ES-I3 (cell line): ENCODE results near the gene UCHL3.

Source experiments
- H3K36me3 ChIP-seq: 2 replicates; pipeline ENCODE4 v1.6.1; 2013; ENCODE audit warnings: mild to moderate bottlenecking, low read length, control low read depth, moderate library complexity; ENCODE audit not compliant: insufficient read depth
- H3K4me1 ChIP-seq: 2 replicates; pipeline ENCODE4 v1.6.1; 2013; ENCODE audit warnings: mild to moderate bottlenecking, control low read depth, low read length; ENCODE audit not compliant: insufficient read depth
- H3K9ac ChIP-seq: 2 replicates; pipeline ENCODE4 v1.6.1; 2013; ENCODE audit warnings: low read depth, mild to moderate bottlenecking, low read length, moderate library complexity
- H3K9me3 ChIP-seq: 2 replicates; pipeline ENCODE4 v1.6.1; 2013; ENCODE audit warnings: mild to moderate bottlenecking, low read length, moderate library complexity; ENCODE audit not compliant: control insufficient read depth, insufficient read depth

The UCHL3 gene

GRCh38 chr13:75569576-75569975, 20.0 kb downstream of the UCHL3 start:
- Histone ChIP-seq H3K9ac (no peak overlapping the region), H3K4me1 (no peaks in the 10 kb centered on the region), H3K9me3 (no peaks in the 10 kb centered on the region), H3K36me3 (no peaks in the 10 kb centered on the region)

GRCh38 chr13:75579529-75579928, 29.9 kb downstream of the UCHL3 start:
- Histone ChIP-seq H3K36me3 (no peaks in the 10 kb centered on the region), H3K4me1 (no peaks in the 10 kb centered on the region), H3K9ac (no peak overlapping the region), H3K9me3 (no peaks in the 10 kb centered on the region)

- no peaks in the 10 kb centered on the region for H3K9me3 ChIP-seq
- no peaks in the 10 kb centered on the region for H3K4me1 ChIP-seq
- H3K36me3 ChIP-seq, result no peaks in the 10 kb centered on the region
- no peak overlapping the region for H3K9ac ChIP-seq
Measured at GRCh38 chr13:75581874-75582640, 32.5 kb downstream of the UCHL3 start.

- no peaks in the 10 kb centered on the region for H3K9me3 ChIP-seq
- no peaks in the 10 kb centered on the region for H3K36me3 ChIP-seq
Measured at GRCh38 chr13:75583091-75583490, 33.5 kb downstream of the UCHL3 start.

GRCh38 chr13:75585153-75585552, 35.6 kb downstream of the UCHL3 start:
- Histone ChIP-seq H3K4me1 (peaks cover 3% of the 10 kb centered on the region; the same call in 1 of the 2 replicates), H3K36me3 (no peaks in the 10 kb centered on the region), H3K9me3 (no peaks in the 10 kb centered on the region), H3K9ac (no peak overlapping the region)

More at GRCh38 chr13:75583091-75583490, 33.5 kb downstream of the UCHL3 start:
- no peak overlapping the region for H3K9ac ChIP-seq
- no peaks in the 10 kb centered on the region; the same call in 1 of the 2 replicates for H3K4me1 ChIP-seq

GRCh38 chr13:75587679-75588078, 38.1 kb downstream of the UCHL3 start:
- no peaks in the 10 kb centered on the region for H3K36me3 ChIP-seq
- H3K4me1 ChIP-seq, result peaks cover 3% of the 10 kb centered on the region; the same call in 1 of the 2 replicates
- H3K9ac ChIP-seq, result no peak overlapping the region
- no peaks in the 10 kb centered on the region for H3K9me3 ChIP-seq

- Histone ChIP-seq H3K9ac (no peak overlapping the region), H3K4me1 (no peaks in the 10 kb centered on the region; the same call in 1 of the 2 replicates), H3K9me3 (no peaks in the 10 kb centered on the region), H3K36me3 (no peaks in the 10 kb centered on the region)
Measured at GRCh38 chr13:75596657-75597182, 47.1 kb downstream of the UCHL3 start.

GRCh38 chr13:75600371-75600770, 50.8 kb downstream of the UCHL3 start:
- no peaks in the 10 kb centered on the region for H3K36me3 ChIP-seq
- H3K4me1 ChIP-seq, result no peaks in the 10 kb centered on the region
- no peak overlapping the region for H3K9ac ChIP-seq
- no peaks in the 10 kb centered on the region for H3K9me3 ChIP-seq

GRCh38 chr13:75603038-75603437, 53.4 kb downstream of the UCHL3 start:
- Histone ChIP-seq H3K36me3 (no peaks in the 10 kb centered on the region), H3K9me3 (no peaks in the 10 kb centered on the region), H3K9ac (no peak overlapping the region), H3K4me1 (peaks cover 9% of the 10 kb centered on the region; the same call in 1 of the 2 replicates)

- H3K36me3 ChIP-seq, result no peaks in the 10 kb centered on the region
Measured at GRCh38 chr13:75607447-75607846, 57.9 kb downstream of the UCHL3 start.

GRCh38 chr13:75610466-75610865, 60.9 kb downstream of the UCHL3 start:
- Histone ChIP-seq H3K36me3 (no peaks in the 10 kb centered on the region), H3K4me1 (peaks cover 9% of the 10 kb centered on the region; the same call in 1 of the 2 replicates), H3K9me3 (no peaks in the 10 kb centered on the region), H3K9ac (no peak overlapping the region)

More at GRCh38 chr13:75607447-75607846, 57.9 kb downstream of the UCHL3 start:
- no peaks in the 10 kb centered on the region for H3K9me3 ChIP-seq
- H3K9ac ChIP-seq, result no peak overlapping the region
- H3K4me1 ChIP-seq, result peaks cover 9% of the 10 kb centered on the region; the same call in 1 of the 2 replicates

- no peak overlapping the region for H3K9ac ChIP-seq
- no peaks in the 10 kb centered on the region for H3K9me3 ChIP-seq
- H3K36me3 ChIP-seq, result no peaks in the 10 kb centered on the region
- H3K4me1 ChIP-seq, result peaks cover 5% of the 10 kb centered on the region; the same call in 1 of the 2 replicates
Measured at GRCh38 chr13:75612354-75612753, 62.8 kb downstream of the UCHL3 start.

- no peaks in the 10 kb centered on the region for H3K9me3 ChIP-seq
- no peaks in the 10 kb centered on the region for H3K4me1 ChIP-seq
- H3K9ac ChIP-seq, result no peak overlapping the region
- no peaks in the 10 kb centered on the region for H3K36me3 ChIP-seq
Measured at GRCh38 chr13:75617230-75617629, 67.6 kb downstream of the UCHL3 start.

- H3K9me3 ChIP-seq, result no peaks in the 10 kb centered on the region
- no peaks in the 10 kb centered on the region for H3K36me3 ChIP-seq
- no peaks in the 10 kb centered on the region for H3K4me1 ChIP-seq
- no peak overlapping the region for H3K9ac ChIP-seq
Measured at GRCh38 chr13:75618308-75618707, 68.7 kb downstream of the UCHL3 start.

- no peaks in the 10 kb centered on the region for H3K9me3 ChIP-seq
- no peak overlapping the region for H3K9ac ChIP-seq
- H3K36me3 ChIP-seq, result no peaks in the 10 kb centered on the region
- H3K4me1 ChIP-seq, result no peaks in the 10 kb centered on the region
Measured at GRCh38 chr13:75620020-75620419, 70.4 kb downstream of the UCHL3 start.
